NCI-H446 (cell line): Measurements from ENCODE around the gene HNRNPK.
"Not testable (repeated sequence)": the region's sequence is repeated elsewhere in the genome, so short reads cannot be mapped to it uniquely, and the experiment has no call there.

Experiments used
- DNase-seq, 2 experiments: peaks; one replicate each; lab custom pipeline; 2025; lab: John Stamatoyannopoulos, UW

Gene HNRNPK

GRCh38 chr9:83976372-83976771, 3.6 kb downstream of the HNRNPK start:
- DNase-seq, result no peak

DNA sequence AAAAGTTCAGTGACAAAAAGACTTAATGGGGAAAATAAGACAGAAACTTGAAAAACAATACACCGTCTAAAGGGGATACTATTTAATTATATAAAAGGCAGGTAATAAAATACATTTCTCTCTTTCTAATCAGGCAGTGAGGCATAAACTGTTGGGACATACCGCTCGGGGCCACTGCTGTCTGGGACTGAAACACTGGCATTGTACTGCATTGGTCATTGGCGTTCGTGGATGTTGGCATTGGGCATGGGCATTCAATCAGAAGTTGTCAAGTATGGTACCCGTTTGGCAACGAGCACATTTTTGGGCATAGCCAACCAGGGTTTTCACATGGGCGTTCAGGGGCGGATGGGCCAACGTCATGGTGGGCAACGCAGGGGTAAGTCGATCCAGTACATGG, 4.7 kb downstream of the HNRNPK start:
- no peak for DNase-seq

GRCh38 chr9:83972286-83972685, 7.7 kb downstream of the HNRNPK start:
- DNase-seq, result no peak

GRCh38 chr9:83971485-83971884, 8.5 kb downstream of the HNRNPK start:
- DNase-seq, result no peak

DNA sequence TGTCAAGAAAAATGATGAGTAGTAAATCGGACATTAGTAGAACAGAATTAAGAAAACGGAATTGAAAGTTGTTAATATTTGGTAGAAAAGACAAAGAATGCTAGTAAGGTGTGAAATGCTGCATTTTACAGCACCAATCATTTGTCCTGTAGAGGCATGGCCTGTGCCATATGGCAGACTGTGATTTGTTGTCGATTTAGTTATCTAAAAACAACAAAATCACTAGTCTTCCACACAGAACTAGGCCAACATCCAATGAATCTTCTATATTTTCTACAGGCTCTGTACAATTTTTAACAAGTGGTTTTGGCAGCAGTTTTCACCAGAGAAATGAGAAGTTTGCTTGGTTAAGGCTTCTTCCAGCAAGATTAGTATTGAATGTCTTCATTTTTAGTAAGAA, 10.4 kb downstream of the HNRNPK start:
- no peak for DNase-seq

GRCh38 chr9:83967073-83967472, 12.9 kb downstream of the HNRNPK start:
- DNase-seq, result no peak

GRCh38 chr9:83966209-83966582, 13.8 kb downstream of the HNRNPK start:
- no peak for DNase-seq

DNA sequence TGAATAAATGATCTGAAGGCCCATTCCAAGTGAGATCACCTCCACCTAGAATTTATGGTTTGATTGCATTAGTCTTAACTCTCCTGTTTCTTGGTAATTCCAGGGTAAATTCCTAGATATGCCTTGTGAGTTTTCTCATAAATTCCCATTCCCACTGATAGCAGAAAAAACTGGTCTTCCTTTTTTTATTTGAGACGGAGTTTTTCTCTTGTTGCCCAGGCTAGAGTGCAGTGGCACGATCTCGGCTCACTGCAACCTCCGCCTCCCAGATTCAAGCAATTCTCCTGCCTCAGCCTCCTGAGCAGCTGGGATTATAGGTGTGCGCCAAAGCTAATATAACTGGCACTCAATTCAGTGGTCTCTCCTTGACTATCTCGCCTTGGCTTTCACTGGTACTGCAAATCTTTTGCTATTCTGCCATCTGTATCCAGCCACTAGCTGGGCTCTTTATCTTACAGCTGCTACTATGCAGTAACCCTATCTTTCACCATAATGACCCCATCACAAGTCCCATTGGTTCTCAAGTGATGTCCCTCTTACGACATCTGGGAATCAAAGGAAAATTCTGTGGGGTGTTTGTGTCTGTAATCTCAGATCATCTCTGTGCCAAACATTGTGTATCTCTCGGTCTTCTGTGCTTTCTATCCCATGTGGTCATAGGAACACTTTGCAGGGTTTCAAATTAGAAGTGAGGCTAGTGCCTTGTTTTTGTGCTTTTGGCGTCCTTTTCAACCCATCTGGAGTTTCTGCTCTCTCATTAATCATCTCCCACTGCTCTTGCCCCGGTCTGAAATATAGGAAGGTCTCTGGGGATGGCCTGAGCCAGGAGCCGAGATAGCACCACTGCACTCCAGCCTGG, 14.4 kb downstream of the HNRNPK start:
- DNase-seq, result no peak

GRCh38 chr9:83964973-83965349, 15.1 kb downstream of the HNRNPK start:
- DNase-seq, result no peak

- DNase-seq, result no peak
Measured at GRCh38 chr9:83962165-83962564, 17.9 kb downstream of the HNRNPK start.

DNA sequence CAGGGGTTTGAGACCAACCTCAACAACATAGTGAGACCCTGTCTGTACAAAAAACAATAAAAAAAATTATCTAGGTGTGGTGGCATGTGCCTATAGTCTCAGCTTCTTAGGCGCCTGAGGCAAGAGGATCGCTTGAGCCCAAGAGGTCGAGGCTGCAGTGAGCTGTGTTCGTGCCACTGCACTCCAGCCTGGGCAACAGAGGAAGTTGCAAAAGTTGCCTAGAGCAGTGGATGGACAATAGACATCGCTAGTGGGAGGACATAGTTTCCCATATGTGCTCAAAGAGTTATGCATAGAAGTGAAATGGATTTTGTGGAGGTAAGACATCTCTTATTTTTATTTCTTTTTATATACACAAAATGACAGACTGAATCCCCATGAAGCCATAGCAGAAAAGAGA, 19.0 kb downstream of the HNRNPK start:
- no peak for DNase-seq

DNA sequence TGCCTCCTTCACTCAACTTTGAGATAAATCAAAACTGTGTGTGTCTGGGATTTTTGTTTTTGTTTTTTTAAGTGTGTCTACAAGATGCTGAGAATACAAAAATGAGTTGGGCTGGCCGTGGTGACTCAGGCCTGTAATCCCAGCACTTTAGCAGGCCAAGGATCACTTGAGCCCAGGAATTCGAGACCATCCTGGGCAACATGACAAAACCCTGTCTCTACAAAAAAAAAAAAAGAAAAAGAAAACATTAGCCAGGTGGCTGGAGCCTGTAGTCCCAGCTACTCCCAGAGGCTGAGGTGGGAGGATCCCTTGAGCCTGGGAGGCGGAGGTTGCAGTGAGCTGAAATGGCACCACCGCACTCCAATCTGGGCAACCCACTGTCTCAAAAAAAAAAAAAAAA, 21.0 kb downstream of the HNRNPK start:
- peak in 1 of 2 experiments; percentile 11 for DNase-seq

DNA sequence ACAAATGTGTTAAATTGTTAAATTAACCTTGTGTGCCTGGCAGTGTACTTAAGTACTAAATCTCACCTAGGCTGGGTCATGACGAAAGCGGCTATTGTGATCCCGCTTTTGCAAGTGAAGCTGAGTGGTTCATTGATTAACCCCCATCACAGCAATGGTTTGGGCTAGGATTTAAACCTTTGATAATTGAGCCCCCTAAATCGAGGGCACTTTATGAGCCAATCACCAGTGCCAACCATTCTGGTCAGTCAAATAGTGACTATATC, 22.8 kb downstream of the HNRNPK start:
- DNase-seq, result no peak

DNA sequence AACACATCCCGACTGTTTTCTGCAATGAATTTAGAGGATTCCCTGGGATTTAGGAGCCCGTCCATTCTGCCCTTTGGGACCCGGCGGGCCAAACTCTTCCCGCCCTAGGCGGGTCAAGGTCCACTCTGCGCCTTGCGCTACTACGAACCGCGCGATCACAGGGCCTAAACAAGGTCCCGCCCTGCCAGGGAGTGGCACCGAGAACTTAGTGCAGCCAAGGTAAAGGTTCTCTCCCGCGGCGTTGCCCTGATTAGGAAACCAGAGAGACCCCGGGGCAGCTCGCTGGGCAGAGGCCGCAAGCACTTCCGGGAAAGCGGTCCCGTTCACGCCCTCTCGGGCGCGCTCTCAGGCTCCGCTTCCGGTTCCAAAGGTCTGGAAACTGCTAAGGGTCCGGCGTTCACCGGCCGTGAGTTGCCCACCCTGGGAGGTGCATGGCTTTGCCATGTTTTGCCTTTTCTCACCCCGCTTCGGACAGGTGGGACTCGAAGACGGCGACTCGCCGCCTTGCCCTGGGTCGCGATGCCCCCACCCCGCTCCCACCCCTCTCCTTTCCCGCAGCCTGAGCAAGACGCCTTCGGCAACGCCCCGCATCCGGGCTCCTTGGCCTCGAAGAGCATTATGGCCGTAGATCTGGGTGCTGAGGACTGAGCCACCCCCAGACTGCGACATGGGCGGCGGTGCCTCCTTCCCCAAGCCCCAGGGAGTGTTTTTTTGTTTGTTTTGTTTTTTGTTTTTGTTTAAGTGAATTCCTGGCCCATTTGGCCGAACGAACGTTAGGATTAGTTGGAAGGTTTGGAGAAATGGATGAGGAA, 23.4 kb downstream of the HNRNPK start:
- peak in 1 of 2 experiments; percentile 61 for DNase-seq

- no peak for DNase-seq
Measured at GRCh38 chr9:83956086-83956435, 24.0 kb downstream of the HNRNPK start.

DNA sequence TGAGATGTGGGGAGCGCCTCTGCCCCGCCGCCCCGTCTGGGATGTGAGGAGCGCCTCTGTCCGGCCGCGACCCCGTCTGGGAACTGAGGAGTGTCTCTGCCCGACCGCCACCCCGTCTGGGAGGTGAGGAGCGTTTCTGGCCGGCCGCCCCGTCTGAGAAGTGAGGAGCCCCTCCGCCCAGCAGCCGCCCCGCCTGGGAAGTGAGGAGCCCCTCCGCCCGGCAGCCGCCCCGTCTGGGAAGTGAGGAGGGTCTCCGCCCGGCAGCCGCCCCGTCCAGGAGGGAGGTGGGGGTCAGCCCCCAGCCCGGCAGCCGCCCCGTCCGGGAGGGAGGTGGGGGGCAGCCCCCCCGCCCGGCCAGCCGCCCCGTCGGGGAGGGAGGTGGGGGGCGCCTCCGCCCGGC, 31.9 kb downstream of the HNRNPK start:
- not testable (repeated sequence) for DNase-seq

GRCh38 chr9:83940590-83941303, 39.3 kb downstream of the HNRNPK start:
- no peak for DNase-seq

DNA sequence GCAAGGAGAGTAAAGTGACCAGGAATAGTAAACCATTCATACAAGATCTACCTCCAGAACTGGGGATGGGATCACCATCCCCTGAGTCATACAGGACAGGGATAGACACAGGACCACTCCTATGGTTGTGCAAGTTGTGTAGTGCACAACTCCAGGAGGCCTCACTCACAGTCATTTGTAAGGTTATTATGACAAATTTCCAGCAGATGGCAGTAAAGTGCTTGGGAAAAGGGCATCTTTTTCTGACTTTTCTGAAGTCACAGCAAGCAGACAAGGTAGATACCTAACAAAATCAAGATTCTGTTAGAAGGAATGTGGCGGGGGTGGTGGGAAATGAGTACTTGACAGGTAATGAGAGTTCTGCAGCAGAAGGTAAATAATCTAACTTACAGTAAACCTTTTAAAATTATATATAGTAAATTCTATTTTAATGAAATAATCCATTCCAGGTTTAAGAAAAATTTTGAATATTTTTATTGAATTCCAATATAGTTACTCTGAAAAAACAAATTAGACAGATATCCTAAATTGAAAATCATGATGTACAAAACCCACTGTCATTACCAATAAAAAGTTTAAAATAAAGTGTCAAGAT, 42.1 kb downstream of the HNRNPK start:
- DNase-seq, result peak in 1 of 2 experiments; percentile 55

DNA sequence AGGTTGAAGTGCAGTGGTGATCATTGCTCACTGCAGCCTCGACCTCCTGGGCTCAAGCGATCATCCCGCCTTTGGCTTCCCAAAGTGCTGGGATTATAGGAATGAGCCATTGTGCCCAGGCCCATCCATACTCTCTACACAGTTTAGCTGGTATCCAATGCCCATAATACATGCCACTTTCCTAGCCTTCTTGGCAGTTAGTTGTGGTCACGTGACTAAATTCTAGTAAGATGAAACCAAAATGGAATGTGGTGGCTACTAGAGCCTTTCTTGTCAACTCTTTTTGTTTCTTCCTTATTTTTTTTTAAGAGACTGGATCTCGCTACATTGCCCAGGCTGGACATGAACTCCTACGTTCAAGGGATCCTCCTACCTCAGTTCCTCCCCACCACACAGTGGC, 43.5 kb downstream of the HNRNPK start:
- DNase-seq, result no peak

DNA sequence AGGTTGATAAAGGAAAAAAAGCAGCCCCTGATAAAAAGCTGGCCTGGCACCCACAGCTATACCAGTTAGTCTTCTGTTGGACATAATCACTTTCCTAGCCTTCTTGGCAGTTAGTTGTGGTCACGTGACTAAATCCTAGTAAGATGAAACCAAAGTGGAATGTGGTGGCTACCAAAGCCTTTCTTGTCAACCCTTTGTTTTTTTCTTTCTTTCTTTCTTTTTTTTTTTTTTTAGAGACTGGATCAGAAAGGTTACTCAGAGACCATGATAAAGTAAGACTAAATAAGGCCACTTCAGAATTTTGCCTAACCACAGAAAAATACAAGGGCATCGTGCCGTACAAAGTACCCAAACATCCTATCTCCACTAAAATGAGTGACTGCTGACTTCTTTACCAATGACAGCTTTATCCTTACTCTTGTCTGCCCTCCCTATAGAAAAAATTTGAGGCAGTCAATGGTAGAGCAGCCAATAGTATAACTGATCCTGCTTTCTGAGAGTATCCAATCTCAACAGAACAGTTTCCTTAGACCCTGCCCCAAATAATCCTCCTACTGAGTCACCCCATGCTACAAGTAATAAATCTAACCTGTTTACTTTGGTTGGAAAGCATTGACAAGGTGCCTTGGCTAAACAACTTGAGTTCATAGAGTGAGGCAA, 44.6 kb downstream of the HNRNPK start:
- peak in 1 of 2 experiments; percentile 27 for DNase-seq

GRCh38 chr9:83934569-83935275, 45.3 kb downstream of the HNRNPK start:
- DNase-seq, result no peak
